LNCaP clone FGC (cell line): ENCODE data around the gene UCHL5.

ENCODE experiments used
- DNase-seq: peaks from one replicate; pipeline ENCODE4 v3.0.0-alpha.2; 2011; ENCODE audit warnings: low read depth
- H3K4me3 ChIP-seq: 2 replicates; pipeline ENCODE4 v1.5.1; 2011; ENCODE audit warnings: mild to moderate bottlenecking, low read depth, low read length, control low read depth
- TF ChIP-seq, protein P1 (sequence below): IDR thresholded peaks from 2 replicates; pipeline ENCODE4 v1.5.1; 2012; ENCODE audit warnings: mild to moderate bottlenecking; ENCODE audit not compliant: control insufficient read depth, insufficient read depth; ENCODE audit errors: extremely low read depth

The UCHL5 gene

DNA sequence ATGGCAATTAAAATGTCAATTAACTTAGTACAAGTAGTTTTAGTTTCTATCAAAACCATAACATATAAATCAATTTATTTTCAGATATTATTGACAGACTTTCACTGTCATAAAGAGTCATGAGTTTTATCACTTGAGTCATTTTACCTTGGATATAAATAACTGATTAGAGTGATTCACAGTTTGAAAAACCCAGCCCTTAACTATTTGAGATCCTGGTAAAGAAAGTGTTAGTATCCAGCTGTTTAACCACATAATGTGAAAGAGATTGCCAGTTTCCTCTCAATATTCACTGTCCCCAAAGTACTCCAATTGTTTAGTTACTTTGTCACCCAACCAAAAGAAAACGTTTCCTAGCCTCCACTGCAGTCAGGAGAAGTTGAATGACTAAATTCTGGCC, 91.3 kb downstream of the UCHL5 start:
- TF ChIP-seq, protein P1, sequence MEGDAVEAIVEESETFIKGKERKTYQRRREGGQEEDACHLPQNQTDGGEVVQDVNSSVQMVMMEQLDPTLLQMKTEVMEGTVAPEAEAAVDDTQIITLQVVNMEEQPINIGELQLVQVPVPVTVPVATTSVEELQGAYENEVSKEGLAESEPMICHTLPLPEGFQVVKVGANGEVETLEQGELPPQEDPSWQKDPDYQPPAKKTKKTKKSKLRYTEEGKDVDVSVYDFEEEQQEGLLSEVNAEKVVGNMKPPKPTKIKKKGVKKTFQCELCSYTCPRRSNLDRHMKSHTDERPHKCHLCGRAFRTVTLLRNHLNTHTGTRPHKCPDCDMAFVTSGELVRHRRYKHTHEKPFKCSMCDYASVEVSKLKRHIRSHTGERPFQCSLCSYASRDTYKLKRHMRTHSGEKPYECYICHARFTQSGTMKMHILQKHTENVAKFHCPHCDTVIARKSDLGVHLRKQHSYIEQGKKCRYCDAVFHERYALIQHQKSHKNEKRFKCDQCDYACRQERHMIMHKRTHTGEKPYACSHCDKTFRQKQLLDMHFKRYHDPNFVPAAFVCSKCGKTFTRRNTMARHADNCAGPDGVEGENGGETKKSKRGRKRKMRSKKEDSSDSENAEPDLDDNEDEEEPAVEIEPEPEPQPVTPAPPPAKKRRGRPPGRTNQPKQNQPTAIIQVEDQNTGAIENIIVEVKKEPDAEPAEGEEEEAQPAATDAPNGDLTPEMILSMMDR: no peak
- H3K4me3 ChIP-seq: no peak overlapping the region
- DNase-seq: no peak

GRCh38 chr1:192967211-192967877, 91.8 kb downstream of the UCHL5 start:
- DNase-seq: no peak
- TF ChIP-seq, protein P1: no peak
- no peak overlapping the region for H3K4me3 ChIP-seq

GRCh38 chr1:192966073-192966472, 93.1 kb downstream of the UCHL5 start:
- no peak for DNase-seq
- TF ChIP-seq, protein P1: no peak
- H3K4me3 ChIP-seq: no peak overlapping the region

- DNase-seq: no peak
- TF ChIP-seq, protein P1: no peak
- H3K4me3 ChIP-seq: no peak overlapping the region
Observed at GRCh38 chr1:192962901-192963300, 96.3 kb downstream of the UCHL5 start.
